ENCODE results near the gene WDR36.

Gene WDR36

DNA sequence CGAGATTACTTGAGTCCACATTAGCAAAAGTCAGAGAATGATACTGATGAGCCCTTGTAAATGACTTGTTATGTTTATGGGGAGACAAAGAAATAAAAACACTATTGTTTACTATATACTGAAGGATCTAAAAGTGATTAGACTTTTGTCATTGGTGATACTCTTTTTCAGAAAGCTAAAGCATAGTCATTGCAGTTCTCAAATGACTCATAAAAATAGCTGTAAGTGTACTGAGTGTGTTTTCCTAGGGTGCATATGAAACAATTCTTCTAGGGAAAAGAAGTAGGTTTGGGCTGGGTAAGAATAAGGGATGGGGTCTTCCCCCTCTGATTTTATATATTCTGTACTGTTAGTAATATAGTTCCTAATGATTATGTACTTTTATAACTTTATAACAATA, 32.6 kb downstream of the WDR36 start:
- DNase-seq (ENCODE audit: low read depth, low spot score), result no peak
- H3K4me3 ChIP-seq (ENCODE audit: low read depth, low read length), result no peak overlapping the region
- in situ Hi-C loops (cut with HindIII; ENCODE audit: low sequenced_read_pairs), result no loop called here
- TF ChIP-seq, protein P1, sequence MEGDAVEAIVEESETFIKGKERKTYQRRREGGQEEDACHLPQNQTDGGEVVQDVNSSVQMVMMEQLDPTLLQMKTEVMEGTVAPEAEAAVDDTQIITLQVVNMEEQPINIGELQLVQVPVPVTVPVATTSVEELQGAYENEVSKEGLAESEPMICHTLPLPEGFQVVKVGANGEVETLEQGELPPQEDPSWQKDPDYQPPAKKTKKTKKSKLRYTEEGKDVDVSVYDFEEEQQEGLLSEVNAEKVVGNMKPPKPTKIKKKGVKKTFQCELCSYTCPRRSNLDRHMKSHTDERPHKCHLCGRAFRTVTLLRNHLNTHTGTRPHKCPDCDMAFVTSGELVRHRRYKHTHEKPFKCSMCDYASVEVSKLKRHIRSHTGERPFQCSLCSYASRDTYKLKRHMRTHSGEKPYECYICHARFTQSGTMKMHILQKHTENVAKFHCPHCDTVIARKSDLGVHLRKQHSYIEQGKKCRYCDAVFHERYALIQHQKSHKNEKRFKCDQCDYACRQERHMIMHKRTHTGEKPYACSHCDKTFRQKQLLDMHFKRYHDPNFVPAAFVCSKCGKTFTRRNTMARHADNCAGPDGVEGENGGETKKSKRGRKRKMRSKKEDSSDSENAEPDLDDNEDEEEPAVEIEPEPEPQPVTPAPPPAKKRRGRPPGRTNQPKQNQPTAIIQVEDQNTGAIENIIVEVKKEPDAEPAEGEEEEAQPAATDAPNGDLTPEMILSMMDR (IDR thresholded peaks at IDR 0.05; ENCODE audit: low read depth, low read length), result no peak

DNA sequence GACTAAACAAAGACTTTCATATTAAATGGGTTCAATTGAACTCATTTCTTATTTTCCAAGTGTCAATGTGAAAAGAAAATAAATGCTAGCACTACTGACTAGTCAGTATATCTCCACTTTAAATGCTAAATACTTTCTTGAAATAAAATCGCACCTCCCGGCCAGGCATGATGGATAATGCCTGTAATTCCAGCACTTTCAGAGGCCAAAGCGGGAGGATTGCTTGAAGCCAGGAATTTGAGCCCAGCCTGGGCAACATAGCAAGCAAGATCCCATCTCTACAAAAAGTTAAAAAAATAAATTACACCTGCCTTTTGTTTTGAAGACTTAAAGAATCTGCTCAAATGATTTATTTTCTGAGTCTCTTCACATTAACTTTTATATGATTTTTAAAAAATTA, 34.7 kb downstream of the WDR36 start:
- in situ Hi-C loops (cut with HindIII; ENCODE audit: low sequenced_read_pairs), result no loop called here
- DNase-seq (ENCODE audit: low read depth, low spot score), result no peak
- H3K4me3 ChIP-seq (ENCODE audit: low read depth, low read length), result no peak overlapping the region
- TF ChIP-seq, protein P1 (IDR thresholded peaks at IDR 0.05; ENCODE audit: low read depth, low read length), result no peak

DNA sequence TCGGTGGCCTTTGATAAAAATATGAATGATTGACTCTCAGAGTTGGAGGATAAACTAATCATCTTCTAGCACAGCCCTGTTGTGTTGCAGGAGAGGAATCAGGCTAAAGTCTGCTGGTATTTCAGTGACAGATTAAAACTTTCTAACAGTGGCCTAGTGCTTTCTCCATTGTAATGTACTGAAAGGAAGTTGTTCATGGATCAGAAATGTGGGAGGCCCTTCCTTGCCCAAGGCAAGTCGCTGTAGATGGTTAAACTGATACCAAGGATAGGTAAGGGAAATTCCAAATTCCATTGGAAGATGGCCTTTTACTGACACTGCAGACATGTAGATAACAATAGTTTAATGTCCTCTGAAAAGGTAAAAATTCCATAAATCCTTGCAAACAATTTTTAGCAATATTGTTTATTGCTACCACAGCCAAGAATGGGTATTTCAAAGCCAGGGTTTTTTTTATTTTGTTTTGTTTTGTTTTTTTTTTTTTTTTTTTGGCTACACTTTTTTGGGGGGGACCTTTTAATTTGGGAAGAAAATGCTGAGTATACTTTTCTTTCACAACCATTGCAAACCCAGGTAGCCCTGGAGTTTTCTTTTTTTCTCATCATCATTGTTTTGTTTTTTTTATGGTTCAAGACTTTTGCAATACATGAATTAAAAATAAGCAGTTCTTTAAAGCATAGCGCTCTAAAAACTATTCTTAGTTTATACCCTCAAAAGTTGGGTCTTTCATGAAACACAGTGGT, 35.5 kb downstream of the WDR36 start:
- in situ Hi-C loops (cut with HindIII; ENCODE audit: low sequenced_read_pairs), result no loop called here
- H3K4me3 ChIP-seq (ENCODE audit: low read depth, low read length), result no peak overlapping the region
- DNase-seq (ENCODE audit: low read depth, low spot score), result no peak
- TF ChIP-seq, protein P1 (IDR thresholded peaks at IDR 0.05; ENCODE audit: low read depth, low read length), result no peak

DNA sequence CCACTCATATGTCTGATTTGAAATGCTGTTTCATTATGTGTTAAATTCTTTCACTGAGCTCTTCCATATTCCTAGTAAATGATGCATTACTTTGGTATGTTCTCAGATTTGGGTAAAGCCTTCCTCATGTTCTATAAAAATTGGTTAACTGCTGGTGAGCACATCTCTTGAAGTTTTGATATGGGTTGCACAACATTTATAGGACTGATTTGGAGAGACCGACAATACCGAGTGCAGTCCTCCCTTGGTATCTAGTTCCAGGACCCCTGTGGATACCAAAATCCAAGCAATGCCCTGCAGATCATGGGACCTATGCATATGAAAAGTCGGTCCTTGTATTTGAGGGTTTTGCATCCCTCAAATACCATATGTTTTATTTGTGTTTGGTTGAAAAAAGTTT, 37.8 kb downstream of the WDR36 start:
- in situ Hi-C loops (cut with HindIII; ENCODE audit: low sequenced_read_pairs), result no loop called here
- peak; percentile 14 for DNase-seq (ENCODE audit: low read depth, low spot score)
- H3K4me3 ChIP-seq (ENCODE audit: low read depth, low read length), result no peak overlapping the region
- TF ChIP-seq, protein P1 (IDR thresholded peaks at IDR 0.05; ENCODE audit: low read depth, low read length), result no peak

DNA sequence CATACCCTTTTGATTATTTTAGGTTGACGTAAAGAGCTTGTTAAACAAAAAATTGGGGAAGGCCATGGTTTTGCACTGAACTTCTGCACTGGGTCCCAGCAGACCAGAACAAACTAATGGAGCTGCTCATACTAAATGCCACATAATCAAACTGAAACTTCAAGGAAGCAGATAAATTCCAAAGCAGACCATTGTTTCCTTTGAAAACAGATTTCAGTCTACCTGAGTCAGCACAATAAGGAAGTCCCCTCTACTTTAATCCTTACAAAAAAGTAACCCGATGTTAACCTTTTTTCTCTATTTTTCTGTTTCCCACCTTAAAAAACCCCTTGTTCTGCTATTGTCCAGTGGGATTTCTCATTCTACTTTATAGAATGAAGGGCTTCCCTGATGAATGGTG, 39.2 kb downstream of the WDR36 start:
- in situ Hi-C loops (cut with HindIII; ENCODE audit: low sequenced_read_pairs), result no loop called here
- H3K4me3 ChIP-seq (ENCODE audit: low read depth, low read length), result no peak overlapping the region
- DNase-seq (ENCODE audit: low read depth, low spot score), result no peak
- TF ChIP-seq, protein P1 (IDR thresholded peaks at IDR 0.05; ENCODE audit: low read depth, low read length), result no peak

DNA sequence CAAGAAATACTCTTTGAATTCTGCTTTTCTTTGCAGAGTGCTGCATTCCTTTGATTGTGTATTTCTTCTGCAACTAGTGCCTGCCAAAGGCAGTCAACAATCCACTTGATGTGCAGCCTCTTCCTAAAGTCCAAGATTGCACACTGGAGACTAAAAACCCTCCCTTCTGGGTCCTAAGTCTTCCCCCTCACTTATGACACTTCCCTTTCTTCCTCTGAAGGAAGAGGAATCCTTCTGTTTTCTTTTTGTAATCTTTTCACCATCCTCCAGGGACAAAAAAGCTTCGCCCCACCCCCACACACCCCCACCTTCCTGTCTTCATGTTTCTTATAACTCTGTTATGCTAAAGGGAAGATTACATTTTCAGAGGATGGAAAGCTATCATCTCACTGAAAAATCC, 39.9 kb downstream of the WDR36 start:
- in situ Hi-C loops (cut with HindIII; ENCODE audit: low sequenced_read_pairs), result no loop called here
- TF ChIP-seq, protein P1 (IDR thresholded peaks at IDR 0.05; ENCODE audit: low read depth, low read length), result no peak
- no peak for DNase-seq (ENCODE audit: low read depth, low spot score)
- no peak overlapping the region for H3K4me3 ChIP-seq (ENCODE audit: low read depth, low read length)
